ENCODE measurements around the gene PTCD3. TPM values are rescaled to one million over a fixed set of nuclear protein-coding genes. Genes with fewer than 3 reads are reported as not detected.

The PTCD3 gene
- total RNA-seq, 1 experiment from 2014 or later = 180 TPM

- Histone ChIP-seq H3K9ac (ENCODE audit: extremely low read depth, insufficient read length, low read length) (no peak overlapping the region), H2BK5ac (ENCODE audit: insufficient read length, low read length) (no peak overlapping the region), H2AFZ (ENCODE audit: low read length) (no peak overlapping the region), H3K4ac (ENCODE audit: low read depth, low read length) (no peak overlapping the region), H4K91ac (ENCODE audit: insufficient read length, low read depth, low read length) (no peak overlapping the region), H3K27me3 (ENCODE audit: insufficient read depth, low read length) (no peaks in the 10 kb centered on the region), H3K9me3 (ENCODE audit: control insufficient read depth, low read depth, low read length) (no peaks in the 10 kb centered on the region), H3K14ac (ENCODE audit: insufficient read depth, low read length) (no peak overlapping the region), H2BK15ac (ENCODE audit: low read depth, low read length) (no peak overlapping the region), H2AK5ac (ENCODE audit: insufficient read length, low read length) (no peak overlapping the region), H3K23me2 (ENCODE audit: insufficient read length, low read depth, low read length, poor library complexity, severe bottlenecking) (no peaks in the 10 kb centered on the region), H3T11ph (ENCODE audit: low read length) (no peak overlapping the region), H4K5ac (ENCODE audit: insufficient read length, low read depth, low read length) (no peak overlapping the region), H3K56ac (ENCODE audit: insufficient read length, low read depth, low read length) (no peak overlapping the region), H3K23ac (ENCODE audit: insufficient read length, low read depth, low read length) (no peak overlapping the region), H3K27ac (ENCODE audit: insufficient read length, low read depth, low read length) (no peak overlapping the region), H3K79me1 (ENCODE audit: insufficient read depth, low read depth, low read length, poor library complexity, severe bottlenecking) (no peaks in the 10 kb centered on the region), H3K18ac (ENCODE audit: insufficient read length, low read depth, low read length) (no peak overlapping the region), H3K4me2 (ENCODE audit: insufficient read depth, insufficient read length, low read length) (no peak overlapping the region), H2BK20ac (ENCODE audit: low read depth, low read length, poor library complexity, severe bottlenecking) (no peak overlapping the region), H3K4me1 (ENCODE audit: insufficient read depth, low read length) (no peaks in the 10 kb centered on the region), H4K8ac (replicated peaks; ENCODE audit: insufficient read length, low read depth, low read length) (no peak overlapping the region), H4K20me1 (ENCODE audit: control insufficient read depth, insufficient read depth, insufficient read length) (no peaks in the 10 kb centered on the region), H3K79me2 (ENCODE audit: insufficient read depth, low read length) (no peaks in the 10 kb centered on the region), H2BK12ac (ENCODE audit: insufficient read length, low read depth, low read length) (no peak overlapping the region), H2BK120ac (ENCODE audit: low read depth, low read length, poor library complexity, severe bottlenecking) (no peak overlapping the region)
- no peak overlapping the region for H3K4me3 Mint-ChIP-seq
- no peak for DNase-seq
- TF ChIP-seq CTCF (conservative IDR thresholded peaks at IDR 0.05) = no peak
- H3K27me3 Mint-ChIP-seq (ENCODE audit: low read depth) = no peaks in the 10 kb centered on the region
- peaks cover 63 to 97% (median 89%) of the 10 kb centered on the region in 3 experiments; a peak in 6 of 7 replicates for H3K36me3 Mint-ChIP-seq (ENCODE audit: insufficient read depth in 1 of 3, low read depth in 3 of 3)
- peaks cover 0 to 3% of the 10 kb centered on the region in 2 experiments; a peak in 1 of 5 replicates for H3K9me3 Mint-ChIP-seq
- no peaks in the 10 kb centered on the region for H3K4me1 Mint-ChIP-seq
- no peak overlapping the region; a peak in 2 of 7 replicates for H3K27ac Mint-ChIP-seq
- no CpG with 5 or more reads among the region's 3 CpGs for WGBS (ENCODE audit: extremely low coverage, insufficient read length, low lambda C conversion rate)
These were observed 31.8 kb upstream of the PTCD3 start for GRCh38 chr2:86074256-86074655.

Data from H9 (cell line).